Pancreas (tissue), 10 donors: ENCODE measurements around the gene BFAR. TPM values are rescaled to one million over a fixed set of nuclear protein-coding genes. Genes with fewer than 3 reads are reported as not detected.

ENCODE experiments used
- ATAC-seq, 4 donors: fragments of 200-7000 bp; cut with Tn5 transposase; one replicate each; pipeline versions ENCODE4 v1.8.0 to v1.9.1; 2020; ENCODE audit warnings: mild to moderate bottlenecking in 4 of 4, moderate library complexity in 4 of 4
- DNase-seq, 6 donors: peaks; one replicate each; pipeline ENCODE4 v3.0.0-alpha.2; 2020
- FAIRE-seq: peaks from 2 replicates; lab custom pipeline; 2012; peaks lifted over from hg19 to GRCh38; lab: Jason Lieb, UNC
- H3K27ac ChIP-seq, 4 donors: fragments of 200-600 bp; sonication (generic); 1 replicate in 3 of 4; 2 replicates in 1 of 4; pipeline versions ENCODE4 v1.5.0 to v1.8.0; 2020
- H3K27me3 ChIP-seq, 4 donors: fragments of 200-600 bp; one replicate each; pipeline ENCODE4 v1.8.0; 2021
- H3K36me3 ChIP-seq, 3 donors: fragments of 200-600 bp; sonication (generic) in 1 of 3; one replicate each; pipeline versions ENCODE4 v1.5.0 to v1.8.0; 2020 to 2021
- H3K4me1 ChIP-seq, 3 donors: fragments of 200-600 bp; one replicate each; pipeline ENCODE4 v1.8.0; 2021
- H3K4me3 ChIP-seq, 4 donors: fragments of 200-600 bp; sonication (generic) in 2 of 4; one replicate each; pipeline versions ENCODE4 v1.5.0 to v1.8.0; 2020 to 2021
- H3K9me3 ChIP-seq, 4 donors: fragments of 200-600 bp; one replicate each; pipeline ENCODE4 v1.8.0; 2021
- WGBS, 2 donors: extraction: QIAGEN DNeasy Blood & Tissue Kit; methylation state at CpG; one replicate each; pipeline ENCODE4 v1.1.7; 2013; 5-methylcytosine and 5-hydroxymethylcytosine counted together
- intact Hi-C, 3 donors: fragments of 100-400 bp; cut with DNase I; formaldehyde crosslinking; loops; one replicate each; pipeline versions ENCODE4 v1.11.1 to v1.14.2; 2022
- polyA plus RNA-seq, 2 donors: library from polyadenylated mRNA; stranded (reverse); fragments of 200-250 nt; gene quantifications; one replicate each; pipeline ENCODE4 v1.2.3, GENCODE V29; 2013
- total RNA-seq, 6 donors: library from RNA; stranded (reverse); fragmentation: NEBNext Ultra II Directional in 4 of 6; extraction: Animal tissue kit (Norgen Biotek cat#: 25700) in 4 of 6; gene quantifications; one replicate each; pipeline versions ENCODE4 v1.2.1 to v1.2.4, GENCODE V29; 2021 to 2023
- TF ChIP-seq, protein P1 (sequence below), 4 donors: fragments of 200-600 bp; sonication (generic) in 3 of 4; IDR thresholded peaks; one replicate each; pipeline versions ENCODE4 v1.5.0 to v1.8.0; 2021; ENCODE audit warnings: antibody characterized with exemption in 4 of 4
- donor health status: healthy with polysubstance abuse.
- donor health status: DM: no; HTN: no; CAD: no; lungs with moderate emphysema.
- donor health status: DM: no; HTN: no; CAD: no.
- donor health status: control.
- donor health status: control.
- donor health status: Bipolar disorder and iron deficiency.
- donor health status: DM: yes; HTN: yes; CAD: no.
- donor health status: DM: no; HTN: no; CAD: no.
- donor health status: DM: no; HTN: no; CAD: no.
- donor health status: DM: yes; HTN: yes; CAD: no.

BFAR gene
- total and polyA plus RNA-seq, 8 donors: 26.6 to 55.6 (median 39.6) TPM

DNA sequence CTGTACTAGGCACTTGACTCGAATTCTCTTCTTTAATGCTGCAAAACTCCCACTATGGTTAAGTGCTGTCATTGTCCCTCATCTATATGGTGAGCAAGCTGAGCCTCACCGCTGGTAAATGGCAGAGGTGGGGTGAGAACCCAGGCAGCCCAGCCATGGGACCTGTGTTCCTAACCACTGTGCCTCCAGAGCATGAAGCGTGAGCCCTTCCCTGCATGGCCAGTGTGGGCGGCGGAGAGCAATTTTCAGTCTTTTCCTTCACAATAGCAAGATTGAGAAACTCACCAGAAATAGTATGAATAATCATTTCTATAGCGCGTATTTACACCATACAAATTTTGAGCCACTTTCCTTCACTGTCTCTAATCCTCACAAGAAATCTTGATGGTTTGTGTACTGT lies 9.2 kb downstream of the BFAR start:
- DNase-seq (no peak), ATAC-seq (no peak), FAIRE-seq (no peak)
- peaks cover 0 to 26% (median 12%) of the 10 kb centered on the region in 3 donors for H3K36me3 ChIP-seq
- intact Hi-C loops: no loop called here
- no peaks in the 10 kb centered on the region for H3K27me3 ChIP-seq
- no peaks in the 10 kb centered on the region for H3K9me3 ChIP-seq
- H3K4me3 ChIP-seq: no peak overlapping the region
- no peak overlapping the region for H3K27ac ChIP-seq
- H3K4me1 ChIP-seq: peaks cover 0 to 2% (median 0%) of the 10 kb centered on the region in 3 donors
- TF ChIP-seq, protein P1, sequence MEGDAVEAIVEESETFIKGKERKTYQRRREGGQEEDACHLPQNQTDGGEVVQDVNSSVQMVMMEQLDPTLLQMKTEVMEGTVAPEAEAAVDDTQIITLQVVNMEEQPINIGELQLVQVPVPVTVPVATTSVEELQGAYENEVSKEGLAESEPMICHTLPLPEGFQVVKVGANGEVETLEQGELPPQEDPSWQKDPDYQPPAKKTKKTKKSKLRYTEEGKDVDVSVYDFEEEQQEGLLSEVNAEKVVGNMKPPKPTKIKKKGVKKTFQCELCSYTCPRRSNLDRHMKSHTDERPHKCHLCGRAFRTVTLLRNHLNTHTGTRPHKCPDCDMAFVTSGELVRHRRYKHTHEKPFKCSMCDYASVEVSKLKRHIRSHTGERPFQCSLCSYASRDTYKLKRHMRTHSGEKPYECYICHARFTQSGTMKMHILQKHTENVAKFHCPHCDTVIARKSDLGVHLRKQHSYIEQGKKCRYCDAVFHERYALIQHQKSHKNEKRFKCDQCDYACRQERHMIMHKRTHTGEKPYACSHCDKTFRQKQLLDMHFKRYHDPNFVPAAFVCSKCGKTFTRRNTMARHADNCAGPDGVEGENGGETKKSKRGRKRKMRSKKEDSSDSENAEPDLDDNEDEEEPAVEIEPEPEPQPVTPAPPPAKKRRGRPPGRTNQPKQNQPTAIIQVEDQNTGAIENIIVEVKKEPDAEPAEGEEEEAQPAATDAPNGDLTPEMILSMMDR (IDR thresholded peaks at IDR 0.05): no peak
- 92 to 93% methylated on average over 7 of the region's 7 CpGs for WGBS, 2 donors

DNA sequence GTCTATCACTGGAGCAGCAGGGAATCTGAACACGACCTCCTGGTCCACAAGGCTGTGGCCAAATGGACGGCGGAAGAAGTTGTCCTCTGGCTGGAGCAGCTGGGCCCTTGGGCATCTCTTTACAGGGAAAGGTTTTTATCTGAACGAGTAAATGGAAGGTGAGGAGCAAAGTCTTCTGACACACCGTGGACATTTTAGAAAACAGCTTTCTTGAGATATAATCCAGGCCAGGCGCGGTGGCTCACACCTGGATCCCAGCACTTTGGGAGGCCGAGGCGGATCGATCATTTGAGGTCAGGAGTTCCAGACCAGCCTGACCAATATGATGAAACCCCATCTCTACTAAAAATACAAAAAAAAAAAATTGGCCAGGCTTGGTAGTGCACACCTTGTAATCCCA lies 17.1 kb downstream of the BFAR start:
- DNase-seq (no peak), ATAC-seq (no peak), FAIRE-seq (no peak)
- WGBS, 2 donors: 93 to 96% methylated on average over 10 of the region's 10 CpGs
- intact Hi-C loops: no loop called here
- TF ChIP-seq, protein P1 (IDR thresholded peaks at IDR 0.05): no peak
- no peaks in the 10 kb centered on the region for H3K27me3 ChIP-seq
- no peaks in the 10 kb centered on the region for H3K9me3 ChIP-seq
- H3K4me3 ChIP-seq: no peak overlapping the region
- peaks cover 0 to 69% (median 24%) of the 10 kb centered on the region in 3 donors for H3K36me3 ChIP-seq
- H3K27ac ChIP-seq: no peak overlapping the region
- no peaks in the 10 kb centered on the region for H3K4me1 ChIP-seq

DNA sequence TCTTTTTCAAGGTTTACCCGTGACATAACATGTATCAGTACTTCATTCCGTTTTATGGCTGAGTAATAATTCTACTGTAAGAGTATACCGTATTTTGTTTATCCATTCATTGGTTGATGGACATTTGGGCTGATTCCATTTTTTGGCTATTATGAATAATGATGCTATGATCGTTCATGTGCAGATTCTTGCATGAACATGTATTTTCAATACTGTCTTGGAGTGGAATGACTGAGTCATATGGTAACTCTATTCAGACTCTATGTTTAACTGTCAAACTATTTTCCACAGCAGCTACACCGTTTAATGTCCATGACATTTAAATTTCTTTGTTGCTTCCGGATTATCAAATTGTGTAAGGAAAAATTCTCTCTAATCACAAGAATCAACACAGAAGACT lies 17.9 kb downstream of the BFAR start:
- Histone ChIP-seq H3K27me3 (no peaks in the 10 kb centered on the region), H3K4me1 (no peaks in the 10 kb centered on the region), H3K4me3 (no peak overlapping the region), H3K9me3 (no peaks in the 10 kb centered on the region), H3K27ac (no peak overlapping the region), H3K36me3 (peaks cover 0 to 64% (median 19%) of the 10 kb centered on the region in 3 donors)
- ATAC-seq: no peak
- FAIRE-seq: no peak
- TF ChIP-seq, protein P1 (IDR thresholded peaks at IDR 0.05): no peak
- intact Hi-C loops: no loop called here
- DNase-seq: no peak
- WGBS, 2 donors: 67 to 76% methylated on average over 6 of the region's 6 CpGs

DNA sequence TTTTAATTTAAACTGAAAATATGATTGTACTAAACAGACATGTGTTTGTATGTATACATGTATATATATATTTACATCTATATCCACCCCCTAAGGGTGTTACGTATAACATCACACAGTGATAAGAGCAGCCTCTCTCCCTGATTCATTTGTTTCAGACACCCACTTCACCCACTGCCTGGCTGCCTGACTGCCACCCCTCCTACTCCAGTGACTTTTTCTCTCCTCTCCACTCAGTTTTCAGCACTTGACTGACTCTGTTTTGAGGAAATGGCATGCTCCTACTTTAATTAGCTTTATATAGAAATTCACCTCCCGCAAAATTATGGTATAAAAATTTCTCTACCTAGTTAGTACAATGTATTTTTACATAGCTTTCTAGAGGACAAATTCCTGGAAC lies 20.0 kb downstream of the BFAR start:
- H3K4me3 ChIP-seq: no peak overlapping the region
- H3K36me3 ChIP-seq: peaks cover 0 to 55% (median 22%) of the 10 kb centered on the region in 3 donors
- TF ChIP-seq, protein P1 (IDR thresholded peaks at IDR 0.05): no peak
- FAIRE-seq (no peak), ATAC-seq (no peak), DNase-seq (no peak)
- WGBS, 2 donors: 94 to 97% methylated on average over 2 of the region's 2 CpGs
- H3K27ac ChIP-seq: no peak overlapping the region
- H3K27me3 ChIP-seq: no peaks in the 10 kb centered on the region
- intact Hi-C loops: no loop called here
- no peaks in the 10 kb centered on the region for H3K4me1 ChIP-seq
- no peaks in the 10 kb centered on the region for H3K9me3 ChIP-seq

DNA sequence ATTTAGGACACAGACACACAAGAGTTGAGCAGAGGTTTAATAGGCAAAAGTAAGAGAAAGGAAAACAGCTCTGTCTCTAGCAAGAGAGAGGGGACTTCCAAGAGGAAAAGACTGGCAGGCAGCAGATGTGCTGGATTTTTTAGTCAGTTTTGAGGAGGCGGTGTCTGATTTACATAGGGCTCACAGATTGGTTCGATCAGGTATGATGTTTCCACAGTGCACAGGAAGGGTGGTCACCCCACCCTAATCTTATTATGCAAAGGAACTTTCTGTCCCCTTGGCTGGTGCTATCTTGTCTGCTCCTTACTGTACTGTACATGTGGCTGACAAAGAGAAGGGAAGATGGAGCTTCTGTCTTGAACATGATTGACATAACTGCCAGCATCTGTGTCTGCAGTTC lies 25.3 kb downstream of the BFAR start:
- TF ChIP-seq, protein P1 (IDR thresholded peaks at IDR 0.05): no peak
- intact Hi-C loops: no loop called here

More for the DNA sequence above, 25.3 kb downstream of the BFAR start:
- FAIRE-seq (no peak), ATAC-seq (no peak), DNase-seq (no peak)
- Histone ChIP-seq H3K27ac (no peak overlapping the region), H3K27me3 (no peaks in the 10 kb centered on the region), H3K4me3 (no peak overlapping the region), H3K4me1 (no peaks in the 10 kb centered on the region), H3K9me3 (no peaks in the 10 kb centered on the region), H3K36me3 (peaks cover 6 to 42% (median 12%) of the 10 kb centered on the region in 3 donors)
- 87 to 90% methylated on average over 2 of the region's 2 CpGs for WGBS, 2 donors
